ENCODE measurements around the gene BCL7A.
"Not testable (repeated sequence)": the region's sequence is repeated elsewhere in the genome, so short reads cannot be mapped to it uniquely, and the experiment has no call there.

Gene BCL7A

DNA sequence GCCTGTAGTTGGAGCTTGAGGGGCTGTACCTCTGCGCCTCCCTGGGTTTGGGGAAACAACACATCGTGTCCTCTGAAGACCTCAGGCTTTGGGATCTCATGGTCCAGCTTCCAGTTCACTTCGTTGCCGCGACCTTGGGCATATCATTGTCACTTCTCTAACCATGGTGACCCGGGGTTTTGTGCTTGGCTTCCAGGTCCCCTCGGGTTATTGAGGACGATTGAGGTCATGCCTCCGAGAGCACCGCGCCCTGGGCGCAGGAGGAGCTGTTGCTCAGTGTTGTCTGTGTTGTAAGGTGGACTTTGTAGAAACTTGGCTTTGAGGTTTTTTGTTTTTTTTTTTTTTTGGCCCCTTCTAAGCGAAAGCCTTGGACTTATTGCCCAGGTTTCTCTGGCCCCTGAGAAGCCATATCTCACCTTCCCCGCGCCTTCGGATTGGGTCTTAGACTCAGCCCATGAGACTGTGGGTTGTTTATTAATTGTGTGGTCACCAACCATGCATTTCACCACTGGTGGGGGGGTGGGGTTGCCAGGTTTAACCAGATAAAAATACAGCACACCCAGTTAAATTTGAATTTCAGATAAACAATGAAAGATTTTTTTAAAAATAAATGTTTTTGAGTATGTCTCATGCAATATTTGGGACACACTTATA lies 2.6 kb downstream of the BCL7A start:
- DNase-seq (ENCODE audit: low read depth in 2 of 2, low spot score in 1 of 2) = no peak

GRCh38 chr12:122026706-122027333 lies 5.1 kb downstream of the BCL7A start:
- no peak for DNase-seq (ENCODE audit: low read depth in 2 of 2, low spot score in 1 of 2)

- DNase-seq (ENCODE audit: low read depth in 2 of 2, low spot score in 1 of 2) = no peak
Observed at GRCh38 chr12:122028165-122028904, 6.7 kb downstream of the BCL7A start.

DNA sequence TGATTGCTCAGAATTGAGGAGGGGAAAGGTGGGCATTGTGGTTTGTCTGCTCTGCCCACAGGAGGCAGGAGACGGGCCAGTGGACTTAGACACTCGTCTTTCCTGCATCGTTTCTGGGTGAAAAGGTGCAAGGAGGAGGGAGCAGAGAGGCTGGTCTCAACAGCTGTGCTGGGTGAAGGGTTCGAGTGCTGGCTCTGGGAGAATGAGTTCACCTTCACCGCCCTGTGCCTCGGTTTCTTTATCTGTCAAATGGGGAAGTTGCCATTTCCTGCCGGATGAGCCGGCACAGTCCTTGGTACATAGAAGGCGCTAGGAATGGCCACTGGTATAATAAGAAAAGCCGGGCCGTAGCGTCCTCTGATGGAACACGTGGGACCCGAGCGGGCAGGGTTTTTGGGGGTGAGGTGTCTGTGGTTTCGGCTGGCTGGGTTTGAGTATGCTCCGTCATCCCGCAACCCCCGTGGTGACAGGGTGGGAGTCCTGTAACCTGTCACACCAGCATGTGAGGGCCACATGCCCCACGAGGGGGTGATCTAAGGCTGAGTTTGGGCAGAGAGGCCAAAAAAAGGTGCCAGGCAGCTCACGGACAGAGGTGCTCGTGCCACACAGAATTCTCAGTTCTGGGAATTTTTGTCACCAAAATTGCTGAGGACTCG lies 7.3 kb downstream of the BCL7A start:
- no peak for DNase-seq (ENCODE audit: low read depth in 2 of 2, low spot score in 1 of 2)

DNA sequence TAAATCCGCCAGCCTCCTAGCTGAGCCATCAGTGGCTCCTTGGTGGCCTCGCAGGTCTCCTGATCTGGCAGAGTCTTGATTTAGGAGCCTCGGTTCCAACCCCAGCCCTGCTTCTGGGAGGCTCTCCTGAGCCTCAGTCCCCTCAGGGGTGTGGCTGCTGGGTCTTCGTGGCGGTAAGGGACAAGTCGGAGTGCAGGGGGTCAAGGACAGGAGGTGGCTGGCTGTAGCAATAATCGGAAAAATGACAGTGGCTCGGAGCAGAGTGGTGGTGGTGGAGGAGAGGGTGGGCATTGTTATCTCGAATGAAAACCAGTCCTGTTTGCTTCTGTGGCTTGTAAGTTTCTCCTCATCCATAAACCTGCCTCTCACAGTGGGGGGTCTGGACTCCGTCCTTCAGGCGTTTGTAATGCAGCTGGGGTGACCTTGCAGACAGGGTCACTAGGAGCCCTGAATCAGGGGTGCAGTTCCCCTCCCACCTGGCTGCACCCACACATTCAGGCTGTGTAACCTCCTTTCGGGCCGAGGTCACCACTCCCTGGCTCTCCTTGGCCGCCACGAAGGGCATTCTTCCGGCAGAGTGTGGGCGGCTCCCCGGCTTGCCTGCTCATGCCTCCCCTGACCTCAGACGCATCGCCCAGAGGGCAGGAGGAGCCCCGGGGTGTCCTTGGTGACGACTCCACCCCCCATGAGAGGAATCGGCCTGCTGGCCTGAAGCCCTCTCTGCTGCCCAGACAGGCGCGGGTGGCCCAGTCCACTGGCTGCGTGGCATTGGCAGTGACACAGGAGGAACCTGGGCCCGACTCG lies 8.1 kb downstream of the BCL7A start:
- no peak for DNase-seq (ENCODE audit: low read depth in 2 of 2, low spot score in 1 of 2)

- DNase-seq (ENCODE audit: low read depth in 2 of 2, low spot score in 1 of 2) = no peak
Observed at GRCh38 chr12:122030424-122031035, 8.8 kb downstream of the BCL7A start.

- DNase-seq (ENCODE audit: low read depth in 2 of 2, low spot score in 1 of 2) = peak in 1 of 2 donors; percentile 21
Observed at GRCh38 chr12:122031342-122032216, 9.9 kb downstream of the BCL7A start.

- DNase-seq (ENCODE audit: low read depth in 2 of 2, low spot score in 1 of 2) = no peak
Observed at GRCh38 chr12:122032580-122032979, 10.9 kb downstream of the BCL7A start.

- DNase-seq (ENCODE audit: low read depth in 2 of 2, low spot score in 1 of 2) = no peak
Observed at GRCh38 chr12:122035292-122035691, 13.6 kb downstream of the BCL7A start.

DNA sequence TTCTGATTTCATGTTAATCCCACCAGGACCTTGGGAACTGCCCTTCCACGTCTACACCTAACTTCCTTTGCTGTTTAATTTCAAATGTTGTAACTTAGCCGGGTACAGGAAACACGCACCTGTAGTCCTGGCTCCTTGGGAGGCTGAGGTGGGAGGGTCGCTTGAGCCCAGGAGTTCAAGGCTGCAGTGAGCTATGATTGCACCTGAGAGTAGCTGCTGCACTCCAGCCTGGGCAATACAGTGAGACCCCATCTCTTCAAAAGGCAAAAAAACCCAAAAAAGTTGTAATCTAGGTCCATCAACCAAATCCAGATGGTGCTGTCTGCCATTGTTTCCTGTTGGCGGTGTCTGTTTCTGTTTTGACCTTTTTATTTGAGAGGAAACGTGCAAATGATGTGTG lies 14.5 kb downstream of the BCL7A start:
- no peak for DNase-seq (ENCODE audit: low read depth in 2 of 2, low spot score in 1 of 2)

DNA sequence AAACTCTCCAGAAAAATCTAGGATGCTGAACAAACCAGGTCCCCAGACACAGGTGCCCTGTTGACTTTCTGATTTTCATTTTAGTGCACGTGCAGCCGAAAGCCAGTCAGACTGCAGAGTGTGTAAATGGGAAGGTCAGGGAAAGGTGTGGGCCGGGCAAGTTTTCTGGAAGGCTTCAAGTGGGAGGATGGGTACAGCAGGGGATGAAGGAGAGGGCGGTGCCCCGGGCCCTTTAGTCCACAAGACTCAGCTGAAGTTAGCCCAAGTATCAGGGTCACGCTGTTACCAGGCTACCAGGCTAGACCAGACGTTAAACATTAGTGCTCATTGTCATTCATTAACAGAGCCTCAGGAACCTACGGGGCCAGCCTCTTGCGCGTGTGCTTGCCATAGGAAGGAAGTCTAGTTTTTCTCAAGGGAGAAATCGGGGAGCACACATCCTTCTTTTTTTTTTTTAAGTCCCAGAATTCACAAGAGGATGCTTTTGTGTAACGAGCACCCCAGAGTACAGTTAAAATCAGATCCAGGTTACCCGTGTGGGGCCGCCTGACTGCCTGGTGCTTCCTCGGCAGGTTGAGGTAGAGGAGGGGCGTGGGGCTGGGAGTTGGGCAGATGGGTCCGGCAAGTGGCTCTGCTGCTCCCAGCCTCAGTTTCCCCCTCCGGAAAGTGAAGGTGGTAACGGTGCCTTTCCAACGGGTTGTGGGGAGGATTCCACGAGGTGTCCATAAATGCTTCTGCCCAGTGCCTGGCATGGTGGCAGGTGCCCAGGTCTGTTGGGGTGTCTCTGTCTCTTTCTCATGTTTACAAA lies 19.1 kb downstream of the BCL7A start:
- DNase-seq (ENCODE audit: low read depth in 2 of 2, low spot score in 1 of 2) = no peak

- DNase-seq (ENCODE audit: low read depth in 2 of 2, low spot score in 1 of 2) = not testable (repeated sequence)
Observed at GRCh38 chr12:122041458-122041857, 19.8 kb downstream of the BCL7A start.

DNA sequence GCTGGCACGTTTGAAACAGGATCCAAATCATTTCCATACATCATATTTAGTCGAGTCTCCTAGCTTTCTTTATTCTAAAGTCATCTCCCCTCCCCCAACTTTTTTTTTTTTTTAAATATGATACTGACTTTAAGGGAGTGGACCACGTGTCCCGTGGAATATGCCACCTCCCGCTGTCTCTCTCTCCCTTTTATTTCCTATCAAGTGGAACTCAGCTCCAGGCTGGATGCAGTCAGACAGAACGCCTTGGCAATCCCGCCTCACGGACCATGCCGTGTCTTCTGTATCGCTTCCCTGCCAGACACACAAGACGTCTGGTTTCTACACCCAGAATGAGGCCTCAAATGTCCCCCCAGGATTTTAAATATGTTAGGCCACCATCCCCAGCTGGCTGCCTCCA lies 21.2 kb downstream of the BCL7A start:
- no peak for DNase-seq (ENCODE audit: low read depth in 2 of 2, low spot score in 1 of 2)

GRCh38 chr12:122043476-122043875 lies 21.8 kb downstream of the BCL7A start:
- DNase-seq (ENCODE audit: low read depth in 2 of 2, low spot score in 1 of 2) = no peak

DNA sequence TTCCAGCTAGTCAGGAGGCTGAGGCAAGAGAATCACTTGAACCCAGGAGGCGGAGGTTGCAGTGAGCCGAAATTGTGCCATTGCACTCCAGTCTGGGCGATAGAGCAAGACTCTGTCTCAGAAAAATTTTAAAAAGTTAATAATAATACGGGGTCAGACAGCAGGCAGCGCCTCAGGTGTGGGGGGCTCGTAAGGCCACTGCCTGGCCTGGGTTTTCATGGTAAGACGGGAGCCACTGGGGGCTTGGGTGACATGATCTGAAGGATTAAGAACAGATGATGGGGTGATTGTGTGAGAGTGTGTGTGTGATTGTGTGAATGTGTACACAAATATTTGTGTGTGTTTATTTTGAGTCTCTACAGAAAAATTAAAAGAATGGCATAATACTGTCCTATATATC lies 23.6 kb downstream of the BCL7A start:
- no peak for DNase-seq (ENCODE audit: low read depth in 2 of 2, low spot score in 1 of 2)

DNA sequence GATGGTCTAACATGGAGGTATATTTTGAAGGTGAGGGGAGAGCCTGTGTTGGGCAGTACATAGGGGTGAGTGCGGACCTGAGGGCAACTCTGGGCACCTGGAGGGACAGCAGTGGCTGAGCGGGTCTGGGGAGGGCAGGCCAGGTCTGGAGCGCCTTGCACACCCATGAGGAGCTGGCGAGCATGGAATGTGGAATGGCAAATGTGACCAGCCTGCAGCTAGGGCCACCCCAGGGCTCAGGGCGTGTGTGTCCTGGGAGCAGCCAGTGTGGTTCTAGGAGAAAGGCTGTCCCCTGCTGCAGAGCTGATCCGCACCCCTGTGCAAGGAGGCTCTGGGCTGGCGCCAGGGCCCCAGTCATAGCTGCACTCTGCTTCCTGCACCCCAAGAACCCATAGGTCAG lies 24.5 kb downstream of the BCL7A start:
- no peak for DNase-seq (ENCODE audit: low read depth in 2 of 2, low spot score in 1 of 2)

DNA sequence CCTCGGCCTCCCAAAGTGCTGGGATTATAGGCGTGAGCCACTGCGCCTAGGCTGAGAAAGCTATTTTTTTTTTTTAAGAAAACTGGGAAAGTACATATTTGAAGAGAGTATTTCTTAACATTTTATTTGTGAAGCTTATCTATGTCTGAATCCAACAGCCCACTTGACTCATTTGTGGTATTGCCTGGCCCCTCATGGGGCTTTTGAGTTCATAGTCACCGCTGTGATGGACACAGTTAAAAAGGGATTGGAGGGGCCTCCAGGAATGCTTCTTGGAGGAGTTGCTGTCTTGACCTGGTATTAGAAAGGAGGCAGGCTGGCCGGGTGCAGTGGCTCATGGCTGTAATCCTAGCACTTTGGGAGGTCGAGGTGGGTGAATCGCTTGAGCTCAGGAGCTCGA lies 26.5 kb downstream of the BCL7A start:
- no peak for DNase-seq (ENCODE audit: low read depth in 2 of 2, low spot score in 1 of 2)

DNA sequence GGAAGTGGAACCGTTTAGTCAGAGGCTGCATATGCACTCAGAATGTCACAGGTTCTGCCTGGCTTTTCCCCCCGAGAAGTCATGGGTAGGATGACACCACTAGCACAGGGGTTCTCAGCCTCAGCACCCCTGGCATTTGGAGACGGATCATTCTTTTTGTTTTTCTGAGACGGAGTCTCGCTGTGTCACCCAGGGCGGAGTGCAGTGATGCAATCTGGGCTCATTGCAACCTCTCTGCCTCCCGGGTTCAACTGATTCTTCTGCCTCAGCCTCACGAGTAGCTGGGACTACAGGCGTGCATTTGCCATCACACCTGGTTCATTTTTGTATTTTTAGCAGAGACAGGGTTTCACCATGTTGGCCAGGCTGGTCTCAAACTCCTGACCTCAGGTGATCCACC lies 28.1 kb downstream of the BCL7A start:
- DNase-seq (ENCODE audit: low read depth in 2 of 2, low spot score in 1 of 2) = no peak

- no peak for DNase-seq (ENCODE audit: low read depth in 2 of 2, low spot score in 1 of 2)
Observed at GRCh38 chr12:122050706-122051105, 29.0 kb downstream of the BCL7A start.
